Mesenchymal stem cell (in vitro differentiated cells and primary cell): ENCODE data around the gene KBTBD12.

ENCODE experiments used
- DNase-seq: peaks from one replicate; pipeline ENCODE4 v3.0.0-alpha.2; 2013
- H2AFZ ChIP-seq: one replicate; pipeline ENCODE4 v1.6.1; 2013; ENCODE audit warnings: low read depth, mild to moderate bottlenecking, control low read depth, inconsistent platforms, low read length, moderate library complexity
- H2AK5ac ChIP-seq: 2 replicates; pipeline ENCODE4 v1.6.1; 2013; ENCODE audit warnings: low read length, moderate library complexity, mild to moderate bottlenecking, inconsistent platforms; ENCODE audit not compliant: severe bottlenecking
- H2BK120ac ChIP-seq: one replicate; pipeline ENCODE4 v1.6.1; 2013; ENCODE audit warnings: low read depth, mild to moderate bottlenecking, inconsistent platforms, low read length, moderate library complexity
- H2BK12ac ChIP-seq, 2 experiments: one replicate each; pipeline ENCODE4 v1.6.1; 2013; ENCODE audit warnings: inconsistent platforms in 2 of 2, low read length in 2 of 2, mild to moderate bottlenecking in 2 of 2, moderate library complexity in 2 of 2, control low read depth in 1 of 2
- H2BK15ac ChIP-seq: one replicate; pipeline ENCODE4 v1.6.1; 2013; ENCODE audit warnings: mild to moderate bottlenecking, low read depth, inconsistent platforms; ENCODE audit not compliant: poor library complexity, severe bottlenecking
- H2BK5ac ChIP-seq: 2 replicates; pipeline ENCODE4 v1.6.1; 2013; ENCODE audit warnings: low read depth, mild to moderate bottlenecking, low read length, control low read depth, inconsistent platforms; ENCODE audit not compliant: poor library complexity, severe bottlenecking
- H3K14ac ChIP-seq, 2 experiments: one replicate each; pipeline ENCODE4 v1.6.1; 2013; ENCODE audit warnings: inconsistent platforms in 2 of 2, low read length in 2 of 2, control low read depth in 1 of 2, mild to moderate bottlenecking in 1 of 2, moderate library complexity in 1 of 2
- H3K18ac ChIP-seq, 2 experiments: one replicate each; pipeline ENCODE4 v1.6.1; 2013; ENCODE audit warnings: inconsistent platforms in 2 of 2, low read length in 2 of 2, control low read depth in 1 of 2, low read depth in 1 of 2, mild to moderate bottlenecking in 1 of 2
- H3K23ac ChIP-seq, 2 experiments: one replicate each; pipeline ENCODE4 v1.6.1; 2013; ENCODE audit warnings: inconsistent platforms in 2 of 2, low read length in 2 of 2, mild to moderate bottlenecking in 2 of 2, moderate library complexity in 2 of 2, control low read depth in 1 of 2
- H3K27ac ChIP-seq: 2 replicates; pipeline ENCODE4 v1.5.1; 2013; ENCODE audit warnings: mild to moderate bottlenecking, moderate library complexity, low read length, control low read depth, inconsistent platforms; ENCODE audit not compliant: poor library complexity, severe bottlenecking
- H3K27me3 ChIP-seq, 2 experiments: 2 replicates each; pipeline versions ENCODE4 v1.6.1 to v1.7.0; 2013; ENCODE audit warnings: low read length in 2 of 2, mild to moderate bottlenecking in 2 of 2, moderate library complexity in 2 of 2, control low read depth in 1 of 2, inconsistent platforms in 1 of 2; ENCODE audit not compliant: control insufficient read depth in 1 of 2, insufficient read depth in 1 of 2
- H3K36me3 ChIP-seq, 2 experiments: 2 replicates each; pipeline versions ENCODE4 v1.6.1 to v1.7.0; 2013; ENCODE audit warnings: low read length in 2 of 2, control low read depth in 1 of 2, inconsistent platforms in 1 of 2, low read depth in 1 of 2, mild to moderate bottlenecking in 1 of 2; ENCODE audit not compliant: insufficient read depth in 2 of 2, control insufficient read depth in 1 of 2
- H3K4ac ChIP-seq, 2 experiments: one replicate each; pipeline ENCODE4 v1.6.1; 2013; ENCODE audit warnings: inconsistent platforms in 2 of 2, low read length in 2 of 2, mild to moderate bottlenecking in 2 of 2, moderate library complexity in 2 of 2, control low read depth in 1 of 2, low read depth in 1 of 2
- H3K4me1 ChIP-seq: 2 replicates; pipeline ENCODE4 v1.6.1; 2013; ENCODE audit warnings: low read depth, low read length, control low read depth; ENCODE audit not compliant: control insufficient read depth, insufficient read depth
- H3K4me2 ChIP-seq: 2 replicates; pipeline ENCODE4 v1.6.1; 2013; ENCODE audit warnings: low read length, mild to moderate bottlenecking, inconsistent platforms; ENCODE audit not compliant: poor library complexity, severe bottlenecking
- H3K4me3 ChIP-seq, 2 experiments: 2 replicates each; pipeline versions ENCODE4 v1.5.1 to v1.7.0; 2013; ENCODE audit warnings: low read length in 2 of 2, mild to moderate bottlenecking in 2 of 2, control low read depth in 1 of 2, low read depth in 1 of 2; ENCODE audit not compliant: insufficient read depth in 1 of 2
- H3K79me1 ChIP-seq: replicated peaks from 2 replicates; pipeline ENCODE4 v1.6.1; 2013; ENCODE audit warnings: mild to moderate bottlenecking, control low read depth, low read length, inconsistent platforms; ENCODE audit not compliant: poor library complexity, severe bottlenecking
- H3K9ac ChIP-seq: 2 replicates; pipeline ENCODE4 v1.7.0; 2013; ENCODE audit warnings: mild to moderate bottlenecking, low read length, moderate library complexity
- H3K9me3 ChIP-seq: 2 replicates; pipeline ENCODE4 v1.7.0; 2013; ENCODE audit warnings: mild to moderate bottlenecking, low read length; ENCODE audit not compliant: control insufficient read depth
- H4K8ac ChIP-seq: one replicate; pipeline ENCODE4 v1.6.1; 2013; ENCODE audit warnings: inconsistent platforms, mild to moderate bottlenecking, low read length, moderate library complexity
- H4K91ac ChIP-seq: one replicate; pipeline ENCODE4 v1.6.1; 2013; ENCODE audit warnings: mild to moderate bottlenecking, low read length, inconsistent platforms
- WGBS: methylation state at CpG from one replicate; pipeline ENCODE4 v1.1.7; 2013; ENCODE audit warnings: mixed read lengths; 5-methylcytosine and 5-hydroxymethylcytosine counted together

KBTBD12 gene

DNA sequence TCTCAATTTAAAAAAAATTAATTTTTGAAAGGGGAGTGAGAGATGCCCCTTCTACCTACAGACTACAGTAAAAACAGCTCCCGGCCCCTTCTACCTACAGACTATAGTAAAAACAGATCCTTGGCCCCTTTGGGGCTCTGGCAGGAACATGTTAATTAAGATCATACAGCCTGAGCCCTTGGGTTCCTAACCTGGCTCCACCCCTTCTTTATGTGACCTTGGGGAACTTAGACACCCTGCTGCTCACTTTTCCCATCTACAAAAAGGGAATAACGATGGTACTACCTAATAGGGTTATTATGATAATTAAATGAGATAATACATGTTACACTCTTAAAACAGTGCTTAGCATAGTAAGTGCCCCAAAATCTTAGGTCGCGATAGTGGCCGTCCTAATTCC lies 77.1 kb downstream of the KBTBD12 start:
- no peak overlapping the region for H3K23ac ChIP-seq
- no peak overlapping the region for H3K27ac ChIP-seq
- H4K8ac ChIP-seq, result no peak overlapping the region
- H3K4ac ChIP-seq, result no peak overlapping the region
- H3K9me3 ChIP-seq, result no peaks in the 10 kb centered on the region
- 85% methylated on average over 4 of the region's 5 CpGs for WGBS
- no peak overlapping the region for H2BK5ac ChIP-seq
- no peak overlapping the region for H2BK120ac ChIP-seq
- no peak overlapping the region for H3K18ac ChIP-seq
- no peak overlapping the region for H3K4me2 ChIP-seq
- no peak for DNase-seq
- H3K4me3 ChIP-seq, result no peak overlapping the region
- H2AK5ac ChIP-seq, result no peak overlapping the region
- H3K9ac ChIP-seq, result no peak overlapping the region
- no peaks in the 10 kb centered on the region for H3K36me3 ChIP-seq
- H3K27me3 ChIP-seq, result peaks cover 25 to 36% of the 10 kb centered on the region in 2 experiments
- no peaks in the 10 kb centered on the region for H3K4me1 ChIP-seq
- H2BK15ac ChIP-seq, result no peak overlapping the region
- H4K91ac ChIP-seq, result no peak overlapping the region
- H3K79me1 ChIP-seq, result no peaks in the 10 kb centered on the region
- H2AFZ ChIP-seq, result no peak overlapping the region
- H3K14ac ChIP-seq, result no peak overlapping the region
- H2BK12ac ChIP-seq, result no peak overlapping the region

DNA sequence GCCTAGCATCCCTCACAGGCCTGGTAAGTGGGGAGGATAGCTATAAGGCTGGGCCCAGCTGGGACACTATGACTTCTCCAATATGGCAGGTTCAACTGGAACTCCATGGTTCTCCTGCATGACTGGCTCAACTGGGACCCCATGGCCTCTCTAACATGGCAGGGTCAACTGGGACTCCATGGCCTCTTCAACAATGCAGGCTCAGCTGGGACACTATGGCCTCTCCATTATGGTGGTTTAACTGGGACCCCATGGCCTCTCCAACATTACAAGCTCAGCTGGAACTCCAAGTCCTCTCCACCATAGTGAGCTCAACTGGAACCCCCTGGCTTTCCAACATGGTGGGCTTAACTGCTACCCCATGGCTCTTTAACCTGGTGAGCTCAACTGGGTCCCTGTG lies 79.0 kb downstream of the KBTBD12 start:
- Histone ChIP-seq H2BK120ac (no peak overlapping the region), H2BK15ac (no peak overlapping the region), H2BK12ac (no peak overlapping the region), H3K27ac (no peak overlapping the region), H4K91ac (no peak overlapping the region), H3K9me3 (no peaks in the 10 kb centered on the region), H3K4ac (no peak overlapping the region), H3K4me3 (no peak overlapping the region), H3K18ac (no peak overlapping the region), H2AFZ (no peak overlapping the region), H3K23ac (no peak overlapping the region), H4K8ac (no peak overlapping the region), H2BK5ac (no peak overlapping the region), H3K4me1 (no peaks in the 10 kb centered on the region), H3K4me2 (no peak overlapping the region), H3K27me3 (peaks cover 19 to 21% of the 10 kb centered on the region in 2 experiments), H3K9ac (no peak overlapping the region), H2AK5ac (no peak overlapping the region), H3K14ac (no peak overlapping the region), H3K79me1 (no peaks in the 10 kb centered on the region), H3K36me3 (no peaks in the 10 kb centered on the region)
- DNase-seq, result no peak

DNA sequence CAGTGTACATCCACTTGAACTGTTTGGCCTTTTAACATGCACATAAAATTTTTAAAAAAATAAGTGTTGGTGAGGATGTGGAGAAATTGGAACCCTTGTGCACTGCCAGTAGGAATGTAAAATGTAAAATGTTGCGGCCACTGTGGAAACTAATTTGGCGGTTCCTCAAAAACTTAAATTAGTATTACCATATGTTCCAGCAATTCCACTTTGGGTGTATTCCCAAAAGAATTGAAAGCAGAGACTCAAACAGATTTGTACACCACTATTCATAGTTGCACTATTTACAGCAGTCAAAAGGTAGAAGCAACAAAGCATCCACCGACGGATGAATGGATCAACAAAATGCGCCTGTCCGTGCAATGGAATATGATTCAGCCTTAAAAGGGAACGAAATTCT lies 82.0 kb downstream of the KBTBD12 start:
- 99% methylated on average over 7 of the region's 7 CpGs for WGBS
- no peak overlapping the region for H2BK120ac ChIP-seq

DNA sequence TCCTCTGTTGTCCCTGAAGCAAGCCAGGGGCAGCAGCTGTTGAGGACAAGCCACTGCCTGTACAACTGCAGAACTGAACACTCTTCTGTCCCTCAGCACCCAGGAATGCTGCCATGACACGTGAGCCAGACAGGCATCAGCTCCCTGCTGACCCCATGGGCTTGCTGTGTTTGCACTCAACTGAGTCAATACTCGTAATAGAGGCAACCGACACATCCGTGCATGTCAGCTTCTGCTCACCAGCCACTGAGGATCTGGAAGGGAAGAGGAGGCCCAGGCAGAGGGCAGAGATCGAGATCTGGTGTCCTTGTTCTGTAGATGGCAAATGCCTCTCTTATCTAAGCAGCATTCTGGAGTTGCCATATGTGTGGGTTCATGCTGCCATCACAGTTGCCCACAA lies 82.9 kb downstream of the KBTBD12 start:
- H4K8ac ChIP-seq, result no peak overlapping the region
- no peak overlapping the region for H2BK15ac ChIP-seq
- H3K14ac ChIP-seq, result peak overlapping the region in 1 of 2 experiments; percentile 68
- H3K4me1 ChIP-seq, result no peaks in the 10 kb centered on the region
- no peak overlapping the region for H3K23ac ChIP-seq
- H3K9ac ChIP-seq, result no peak overlapping the region
- no peak overlapping the region for H3K4ac ChIP-seq
- WGBS, result 75% methylated on average over 5 of the region's 5 CpGs
- no peak overlapping the region for H3K27ac ChIP-seq
- no peak overlapping the region for H2BK12ac ChIP-seq
- no peak overlapping the region for H2AK5ac ChIP-seq
- no peaks in the 10 kb centered on the region for H3K79me1 ChIP-seq
- H3K36me3 ChIP-seq, result no peaks in the 10 kb centered on the region
- no peak overlapping the region for H2AFZ ChIP-seq
- no peak overlapping the region for H2BK120ac ChIP-seq
- no peak for DNase-seq
- no peaks in the 10 kb centered on the region for H3K9me3 ChIP-seq
- H3K4me3 ChIP-seq, result no peak overlapping the region
- H3K4me2 ChIP-seq, result no peak overlapping the region
- no peak overlapping the region for H4K91ac ChIP-seq
- H3K27me3 ChIP-seq, result peaks cover 23 to 28% of the 10 kb centered on the region in 2 experiments
- no peak overlapping the region for H2BK5ac ChIP-seq
- H3K18ac ChIP-seq, result no peak overlapping the region

More for the DNA sequence above, 82.0 kb downstream of the KBTBD12 start:
- H3K23ac ChIP-seq, result no peak overlapping the region
- H2AFZ ChIP-seq, result no peak overlapping the region
- no peak overlapping the region for H3K4me2 ChIP-seq
- no peak overlapping the region for H3K27ac ChIP-seq
- no peak for DNase-seq
- no peak overlapping the region for H4K91ac ChIP-seq
- H4K8ac ChIP-seq, result no peak overlapping the region
- no peaks in the 10 kb centered on the region for H3K9me3 ChIP-seq
- no peaks in the 10 kb centered on the region for H3K79me1 ChIP-seq
- H3K14ac ChIP-seq, result no peak overlapping the region
- H3K9ac ChIP-seq, result no peak overlapping the region
- no peak overlapping the region for H2BK12ac ChIP-seq
- H2BK5ac ChIP-seq, result no peak overlapping the region
- H3K18ac ChIP-seq, result no peak overlapping the region
- H3K27me3 ChIP-seq, result peaks cover 19 to 28% of the 10 kb centered on the region in 2 experiments
- no peaks in the 10 kb centered on the region for H3K36me3 ChIP-seq
- H3K4me1 ChIP-seq, result no peaks in the 10 kb centered on the region
- H3K4me3 ChIP-seq, result no peak overlapping the region
- H3K4ac ChIP-seq, result no peak overlapping the region
- no peak overlapping the region for H2BK15ac ChIP-seq
- H2AK5ac ChIP-seq, result no peak overlapping the region
